Panc1 (cell line): Measurements from ENCODE around the gene VPS37B. TPM values are rescaled to one million over a fixed set of nuclear protein-coding genes. Genes with fewer than 3 reads are reported as not detected.

ENCODE experiments used
- ATAC-seq: fragments of 200-7000 bp; cut with Tn5 transposase; 2 replicates; pipeline ENCODE4 v1.9.1; 2020; ENCODE audit warnings: mild to moderate bottlenecking, moderate library complexity
- BruUV-seq: library from RNA; stranded (reverse); fragments of 400-500 nt; replicated peaks from 2 replicates; lab custom pipeline; 2021; lab: Mats Ljungman, UMichigan
- CTCF ChIA-PET: fragments of 300-600 bp; sonication (Branson Sonifier 250); formaldehyde crosslinking; loops from one replicate; lab custom pipeline; 2022; ENCODE audit warnings: antibody characterized with exemption; lab: Charles Lee
- POLR2A ChIA-PET: fragments of 300-600 bp; sonication (Branson Sonifier 250); formaldehyde crosslinking; loops from one replicate; lab custom pipeline; 2022; ENCODE audit warnings: antibody characterized with exemption; lab: Charles Lee
- DNase-seq: peaks from one replicate; pipeline ENCODE4 v3.0.0-alpha.2; 2010; ENCODE audit warnings: low read depth, low spot score
- H3K27ac ChIP-seq: 2 replicates; pipeline ENCODE4 v1.5.1; 2011; ENCODE audit warnings: mild to moderate bottlenecking, low read length, inconsistent platforms
- H3K27me3 ChIP-seq: fragments of 200-500 bp; sonication (Bioruptor generic); 2 replicates; pipeline ENCODE4 v1.6.0; 2014; ENCODE audit warnings: low read length, inconsistent platforms; ENCODE audit not compliant: control insufficient read depth, insufficient read depth
- H3K36me3 ChIP-seq: fragments of 200-500 bp; sonication (Bioruptor generic); 2 replicates; pipeline ENCODE4 v1.5.1; 2014; ENCODE audit warnings: inconsistent platforms, mild to moderate bottlenecking, low read length, moderate library complexity; ENCODE audit not compliant: control insufficient read depth, insufficient read depth
- H3K4me1 ChIP-seq: 2 replicates; pipeline ENCODE4 v1.5.1; 2011; ENCODE audit warnings: inconsistent platforms, mild to moderate bottlenecking, low read length, moderate library complexity; ENCODE audit not compliant: control insufficient read depth, insufficient read depth
- H3K4me3 ChIP-seq, 2 experiments: 2 replicates each; pipeline ENCODE4 v1.5.1; 2011 to 2012; ENCODE audit warnings: low read depth in 2 of 2, low read length in 2 of 2, mild to moderate bottlenecking in 2 of 2, inconsistent platforms in 1 of 2, moderate library complexity in 1 of 2
- H3K9me3 ChIP-seq: fragments of 200-500 bp; sonication (Bioruptor generic); 2 replicates; pipeline ENCODE4 v1.5.1; 2014; ENCODE audit warnings: low read depth, mild to moderate bottlenecking, inconsistent platforms, low read length, moderate library complexity; ENCODE audit not compliant: control insufficient read depth, insufficient read depth
- CTCF ChIP-seq: fragments of 450-650 bp; IDR thresholded peaks from 2 replicates; pipeline ENCODE4 v1.5.1; 2017; ENCODE audit warnings: mild to moderate bottlenecking
- POLR2AphosphoS5 ChIP-seq: IDR thresholded peaks from 2 replicates; pipeline ENCODE4 v1.6.1; 2012; ENCODE audit warnings: mild to moderate bottlenecking, low read depth, low read length, moderate library complexity
- REST ChIP-seq, 2 experiments: IDR thresholded peaks; 2 replicates each; pipeline ENCODE4 v1.6.1; 2011 to 2012; ENCODE audit warnings: low read depth in 2 of 2, control low read depth in 1 of 2, low read length in 1 of 2, mild to moderate bottlenecking in 1 of 2, moderate library complexity in 1 of 2; ENCODE audit not compliant: insufficient read depth in 1 of 2
- SIN3A ChIP-seq: IDR thresholded peaks from 2 replicates; pipeline ENCODE4 v1.6.1; 2012; ENCODE audit warnings: low read depth, mild to moderate bottlenecking, low read length, moderate library complexity, borderline replicate concordance; ENCODE audit not compliant: insufficient read depth
- TCF7L2 ChIP-seq: IDR thresholded peaks from 2 replicates; pipeline ENCODE4 v1.6.1; 2011; ENCODE audit warnings: mild to moderate bottlenecking, low read depth, low read length, inconsistent platforms
- in situ Hi-C: cut with HindIII; loops from 2 replicates; pipeline ENCODE4 v1.10.0; 2016; ENCODE audit warnings: low sequenced_read_pairs, low pct_unique_long_range_greater_than_20kb
- intact Hi-C: fragments of 100-400 bp; cut with micrococcal nuclease; formaldehyde crosslinking; loops from one replicate; pipeline ENCODE4 v1.10.0; 2022; ENCODE audit not compliant: unreplicated experiment
- total RNA-seq: library from RNA; stranded (reverse); gene quantifications from one replicate; pipeline ENCODE4 v1.2.1, GENCODE V29; 2021; ENCODE audit not compliant: unreplicated experiment

Gene VPS37B
- total RNA-seq, 1 experiment from 2014 or later: 76.7 TPM

DNA sequence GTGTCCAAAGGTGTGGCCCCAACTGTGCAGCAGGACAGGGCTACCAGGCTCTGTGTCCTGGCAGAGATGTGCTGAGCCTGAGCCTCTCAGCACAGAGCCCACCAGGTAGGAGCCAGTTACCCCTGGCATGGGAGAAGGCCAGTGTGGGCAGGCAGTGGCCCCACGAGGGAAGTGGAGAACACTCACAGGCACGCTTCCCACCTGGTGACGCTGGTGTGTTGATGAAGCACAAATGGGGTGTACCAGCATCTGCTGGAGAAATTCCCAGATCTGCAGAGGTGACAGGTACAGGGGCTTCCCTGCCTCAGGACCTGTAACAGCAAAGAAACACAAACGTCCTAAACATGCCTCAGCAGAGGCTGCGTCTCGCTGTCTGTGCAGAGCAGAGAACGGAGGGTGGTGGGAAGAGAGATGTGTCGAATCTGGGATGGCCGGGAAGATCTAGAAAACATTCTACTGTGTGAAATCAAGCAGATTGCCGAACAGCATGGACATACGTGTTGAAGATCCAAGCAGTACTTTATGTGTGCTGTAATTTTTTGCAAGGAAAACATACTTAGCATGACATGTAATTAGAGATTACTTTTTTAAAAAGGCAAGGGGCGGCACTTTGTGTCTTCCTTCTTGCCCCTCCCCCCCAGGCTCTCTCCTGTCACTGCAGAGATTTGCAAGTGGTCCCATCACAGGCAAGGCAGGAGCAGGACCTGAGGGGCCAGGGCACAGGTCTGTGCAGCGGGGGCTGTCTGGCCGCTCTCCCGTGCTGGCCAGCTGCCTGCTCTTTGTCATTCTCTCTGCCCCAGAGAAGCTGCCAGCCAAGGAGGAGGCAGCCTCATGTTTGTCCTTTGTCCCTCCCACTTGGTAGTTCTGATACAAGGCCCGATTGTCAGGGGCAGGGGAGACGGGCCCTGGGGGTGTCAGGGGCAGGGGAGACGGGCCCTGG, 43.3 kb downstream of the VPS37B start:
- in situ Hi-C loops: no loop called here
- no peak for TF ChIP-seq POLR2AphosphoS5
- TF ChIP-seq TCF7L2: no peak
- TF ChIP-seq REST (IDR thresholded peaks at IDR 0.05; ENCODE audit: insufficient read depth in 1 of 2, low read depth in 2 of 2, low read length in 1 of 2): no peak
- TF ChIP-seq CTCF: no peak
- TF ChIP-seq SIN3A: no peak
- BruUV-seq: no TSS peak
- peak; percentile 22; the same call in 1 of the 2 replicates for ATAC-seq
- POLR2A ChIA-PET: no interaction called here
- no peak overlapping the region for H3K27ac ChIP-seq
- no peaks in the 10 kb centered on the region for H3K27me3 ChIP-seq
- CTCF ChIA-PET: interaction anchor here (0.6 kb wide), 1 partner anchor 16 kb away, joined by 3 read pairs; no protein-coding TSS in a partner anchor
- H3K4me3 ChIP-seq: no peak overlapping the region
- no peak for DNase-seq
- intact Hi-C loops: no loop called here
- H3K9me3 ChIP-seq: no peaks in the 10 kb centered on the region
- no peaks in the 10 kb centered on the region for H3K4me1 ChIP-seq
- no peaks in the 10 kb centered on the region for H3K36me3 ChIP-seq

GRCh38 chr12:122851820-122852219, 44.1 kb downstream of the VPS37B start:
- ChIA-PET POLR2A (interaction anchor here (0.6 kb wide), 1 partner anchor 71 kb away, joined by 3 read pairs; no protein-coding TSS in a partner anchor), CTCF (interaction anchor here (0.6 to 1.0 kb wide), 2 partner anchors 9 to 17 kb away, joined by 3 read pairs; no protein-coding TSS in a partner anchor)
- H3K27ac ChIP-seq: no peak overlapping the region
- no peaks in the 10 kb centered on the region for H3K27me3 ChIP-seq
- no peaks in the 10 kb centered on the region for H3K4me1 ChIP-seq
- no peaks in the 10 kb centered on the region for H3K36me3 ChIP-seq
- in situ Hi-C loops: no loop called here
- ATAC-seq: peak; percentile 57
- no TSS peak for BruUV-seq
- no peak overlapping the region for H3K4me3 ChIP-seq
- TF ChIP-seq SIN3A (no peak), TCF7L2 (no peak), POLR2AphosphoS5 (no peak), REST (IDR thresholded peaks at IDR 0.05; ENCODE audit: insufficient read depth in 1 of 2, low read depth in 2 of 2, low read length in 1 of 2) (no peak), CTCF (no peak)
- DNase-seq: no peak
- H3K9me3 ChIP-seq: no peaks in the 10 kb centered on the region
- intact Hi-C loops: no loop called here
